HepG2 (cell line): ENCODE results near the gene WDR83. TPM values are rescaled to one million over a fixed set of nuclear protein-coding genes. Genes with fewer than 3 reads are reported as not detected.

Experiments
- ETS1 ChIP-seq: sonication (generic); formaldehyde crosslinking; IDR thresholded peaks from 2 replicates; pipeline ENCODE4 v1.4.0; 2020; ENCODE audit warnings: missing genetic modification reagents
- GMEB1 ChIP-seq: sonication (generic); formaldehyde crosslinking; IDR thresholded peaks from 2 replicates; pipeline ENCODE4 v1.5.1; 2020; ENCODE audit warnings: missing genetic modification reagents, mild to moderate bottlenecking, borderline replicate concordance
- KLF11 ChIP-seq: IDR thresholded peaks from 2 replicates; pipeline ENCODE4 v1.6.1; 2016; ENCODE audit warnings: missing compliant biosample characterization
- PCBP1 ChIP-seq: fragments of 200-400 bp; formaldehyde crosslinking; IDR thresholded peaks from 2 replicates; pipeline ENCODE4 v1.6.1; 2017; ENCODE audit warnings: mild to moderate bottlenecking, low read depth, low read length, borderline replicate concordance
- RAD51 ChIP-seq: fragments of 450-650 bp; IDR thresholded peaks from 2 replicates; pipeline ENCODE4 v1.6.1; 2016; ENCODE audit warnings: borderline replicate concordance
- TEAD3 ChIP-seq: optimal IDR thresholded peaks from 2 replicates; pipeline ENCODE3; 2016; ENCODE audit warnings: borderline replicate concordance
- ZC3H4 ChIP-seq: sonication (generic); formaldehyde crosslinking; IDR thresholded peaks from 2 replicates; pipeline ENCODE4 v1.4.0; 2020; ENCODE audit warnings: missing genetic modification reagents, borderline replicate concordance
- ZNF260 ChIP-seq: sonication (generic); formaldehyde crosslinking; IDR thresholded peaks from 2 replicates; pipeline ENCODE4 v1.4.0; 2020; ENCODE audit warnings: missing genetic modification reagents, low read depth, mild to moderate bottlenecking, borderline replicate concordance
- ZNF431 ChIP-seq: sonication (generic); formaldehyde crosslinking; IDR thresholded peaks from 2 replicates; pipeline ENCODE4 v1.9.0; 2022; ENCODE audit warnings: missing genetic modification reagents, low read depth, mild to moderate bottlenecking, borderline replicate concordance
- ZNF550 ChIP-seq: sonication (generic); formaldehyde crosslinking; IDR thresholded peaks from 2 replicates; pipeline ENCODE4 v1.4.0; 2020; ENCODE audit warnings: mild to moderate bottlenecking, missing genetic modification reagents, borderline replicate concordance
- ZNF589 ChIP-seq: sonication (generic); formaldehyde crosslinking; conservative IDR thresholded peaks from 2 replicates; pipeline ENCODE4 v1.8.0; 2022; ENCODE audit warnings: mild to moderate bottlenecking, moderate library complexity, missing genetic modification reagents
- ZNF597 ChIP-seq: sonication (generic); formaldehyde crosslinking; IDR thresholded peaks from 2 replicates; pipeline ENCODE4 v1.5.0; 2020; ENCODE audit warnings: missing genetic modification reagents
- ZNF709 ChIP-seq: sonication (generic); formaldehyde crosslinking; IDR thresholded peaks from 2 replicates; pipeline ENCODE4 v1.5.0; 2020; ENCODE audit warnings: mild to moderate bottlenecking, missing genetic modification reagents
- ZNF746 ChIP-seq: sonication (generic); formaldehyde crosslinking; IDR thresholded peaks from 2 replicates; pipeline ENCODE4 v1.8.0; 2022; ENCODE audit warnings: mild to moderate bottlenecking, missing genetic modification reagents
- ZNF790 ChIP-seq: sonication (generic); formaldehyde crosslinking; IDR thresholded peaks from 2 replicates; pipeline ENCODE4 v1.8.0; 2022; ENCODE audit warnings: missing genetic modification reagents, mild to moderate bottlenecking, borderline replicate concordance
- polyA plus RNA-seq, 8 experiments: library from polyadenylated mRNA; depleted of rRNA in 3 of 8; stranded (reverse) in 7 of 8; unstranded in 1 of 8; fragments of >200 nt; fragmentation: Illumina TruSeq in 4 of 8; extraction: Trizol in 4 of 8; gene quantifications; 2 replicates each; pipeline versions ENCODE4 v1.2.1 to v1.2.3, GENCODE V29; 2011 to 2016; ENCODE audit warnings: low read depth in 4 of 8, missing spikeins in 1 of 8, mixed read lengths in 1 of 8; ENCODE audit not compliant: insufficient read depth in 1 of 8
- total RNA-seq, 5 experiments: library from RNA; depleted of rRNA; stranded (reverse); fragments of >200 nt; fragmentation: Illumina TruSeq; extraction: Trizol; gene quantifications; 2 replicates each; pipeline ENCODE4 v1.2.3, GENCODE V29; 2016; ENCODE audit warnings: low read depth in 1 of 5
- TF ChIP-seq, protein P1 (sequence below): sonication (generic); formaldehyde crosslinking; IDR thresholded peaks from 2 replicates; pipeline ENCODE4 v1.4.0; 2020; ENCODE audit warnings: mild to moderate bottlenecking, missing genetic modification reagents
- TF ChIP-seq, protein P2 (sequence below): conservative IDR thresholded peaks from 2 replicates; pipeline ENCODE4 v1.6.1; 2018; ENCODE audit warnings: missing genetic modification reagents

The WDR83 gene
- total and polyA plus RNA-seq, 2 of the 13 experiments (the other 11 are each of a cell fraction or from before 2014, with no cell fraction given): 4.5 to 10.7 TPM

- TF ChIP-seq, protein P1, sequence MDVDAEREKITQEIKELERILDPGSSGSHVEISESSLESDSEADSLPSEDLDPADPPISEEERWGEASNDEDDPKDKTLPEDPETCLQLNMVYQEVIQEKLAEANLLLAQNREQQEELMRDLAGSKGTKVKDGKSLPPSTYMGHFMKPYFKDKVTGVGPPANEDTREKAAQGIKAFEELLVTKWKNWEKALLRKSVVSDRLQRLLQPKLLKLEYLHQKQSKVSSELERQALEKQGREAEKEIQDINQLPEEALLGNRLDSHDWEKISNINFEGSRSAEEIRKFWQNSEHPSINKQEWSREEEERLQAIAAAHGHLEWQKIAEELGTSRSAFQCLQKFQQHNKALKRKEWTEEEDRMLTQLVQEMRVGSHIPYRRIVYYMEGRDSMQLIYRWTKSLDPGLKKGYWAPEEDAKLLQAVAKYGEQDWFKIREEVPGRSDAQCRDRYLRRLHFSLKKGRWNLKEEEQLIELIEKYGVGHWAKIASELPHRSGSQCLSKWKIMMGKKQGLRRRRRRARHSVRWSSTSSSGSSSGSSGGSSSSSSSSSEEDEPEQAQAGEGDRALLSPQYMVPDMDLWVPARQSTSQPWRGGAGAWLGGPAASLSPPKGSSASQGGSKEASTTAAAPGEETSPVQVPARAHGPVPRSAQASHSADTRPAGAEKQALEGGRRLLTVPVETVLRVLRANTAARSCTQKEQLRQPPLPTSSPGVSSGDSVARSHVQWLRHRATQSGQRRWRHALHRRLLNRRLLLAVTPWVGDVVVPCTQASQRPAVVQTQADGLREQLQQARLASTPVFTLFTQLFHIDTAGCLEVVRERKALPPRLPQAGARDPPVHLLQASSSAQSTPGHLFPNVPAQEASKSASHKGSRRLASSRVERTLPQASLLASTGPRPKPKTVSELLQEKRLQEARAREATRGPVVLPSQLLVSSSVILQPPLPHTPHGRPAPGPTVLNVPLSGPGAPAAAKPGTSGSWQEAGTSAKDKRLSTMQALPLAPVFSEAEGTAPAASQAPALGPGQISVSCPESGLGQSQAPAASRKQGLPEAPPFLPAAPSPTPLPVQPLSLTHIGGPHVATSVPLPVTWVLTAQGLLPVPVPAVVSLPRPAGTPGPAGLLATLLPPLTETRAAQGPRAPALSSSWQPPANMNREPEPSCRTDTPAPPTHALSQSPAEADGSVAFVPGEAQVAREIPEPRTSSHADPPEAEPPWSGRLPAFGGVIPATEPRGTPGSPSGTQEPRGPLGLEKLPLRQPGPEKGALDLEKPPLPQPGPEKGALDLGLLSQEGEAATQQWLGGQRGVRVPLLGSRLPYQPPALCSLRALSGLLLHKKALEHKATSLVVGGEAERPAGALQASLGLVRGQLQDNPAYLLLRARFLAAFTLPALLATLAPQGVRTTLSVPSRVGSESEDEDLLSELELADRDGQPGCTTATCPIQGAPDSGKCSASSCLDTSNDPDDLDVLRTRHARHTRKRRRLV: no peak
- TF ChIP-seq ETS1 (CRISPR knock-in tag) (no peak), RAD51 (peak; percentile 99), TEAD3 (CRISPR knock-in tag) (peak; percentile 59), ZNF746 (CRISPR knock-in tag) (no peak), ZNF790 (CRISPR knock-in tag) (no peak), ZNF597 (CRISPR knock-in tag) (no peak), ZNF709 (CRISPR knock-in tag) (0 out of 2 replicates have a peak, but pooled peaks have one; percentile 48), PCBP1 (no peak), KLF11 (no peak), ZC3H4 (peak; percentile 72; the same call in 1 of the 2 replicates), ZNF589 (CRISPR knock-in tag) (no peak), ZNF550 (CRISPR knock-in tag) (no peak), GMEB1 (peak; percentile 26; the same call in 1 of the 2 replicates), ZNF260 (CRISPR knock-in tag) (no peak), ZNF431 (CRISPR knock-in tag) (no peak)
- TF ChIP-seq, protein P2, sequence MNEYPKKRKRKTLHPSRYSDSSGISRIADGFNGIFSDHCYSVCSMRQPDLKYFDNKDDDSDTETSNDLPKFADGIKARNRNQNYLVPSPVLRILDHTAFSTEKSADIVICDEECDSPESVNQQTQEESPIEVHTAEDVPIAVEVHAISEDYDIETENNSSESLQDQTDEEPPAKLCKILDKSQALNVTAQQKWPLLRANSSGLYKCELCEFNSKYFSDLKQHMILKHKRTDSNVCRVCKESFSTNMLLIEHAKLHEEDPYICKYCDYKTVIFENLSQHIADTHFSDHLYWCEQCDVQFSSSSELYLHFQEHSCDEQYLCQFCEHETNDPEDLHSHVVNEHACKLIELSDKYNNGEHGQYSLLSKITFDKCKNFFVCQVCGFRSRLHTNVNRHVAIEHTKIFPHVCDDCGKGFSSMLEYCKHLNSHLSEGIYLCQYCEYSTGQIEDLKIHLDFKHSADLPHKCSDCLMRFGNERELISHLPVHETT (CRISPR knock-in tag): 0 out of 2 replicates have a peak, but pooled peaks have one; percentile 19
Measured at GRCh38 chr19:12722566-12723380, 56.2 kb downstream of the WDR83 start (continued).
